T-helper 1 cell treated with Interleukin-12 subunit alpha and Interleukin-12 subunit beta and Interleukin-4 antibody, amounts not matched to agents 30 ng/mL and 1 ng/mL, for 36 hours (primary cell): Measurements from ENCODE around the gene THTPA. TPM values are rescaled to one million over a fixed set of nuclear protein-coding genes. Genes with fewer than 3 reads are reported as not detected.
"Not testable (repeated sequence)": the region's sequence is repeated elsewhere in the genome, so short reads cannot be mapped to it uniquely, and the experiment has no call there.

Experiments used
- intact Hi-C: fragments of 100-400 bp; cut with micrococcal nuclease; formaldehyde crosslinking; loops from one replicate; pipeline ENCODE4 v1.15.1; 2024
- total RNA-seq: library from RNA; stranded (reverse); gene quantifications from 2 replicates; pipeline ENCODE4 v1.2.3, GENCODE V29; 2022

Gene THTPA
- total RNA-seq, 1 donor from 2014 or later: 16.8 TPM

DNA sequence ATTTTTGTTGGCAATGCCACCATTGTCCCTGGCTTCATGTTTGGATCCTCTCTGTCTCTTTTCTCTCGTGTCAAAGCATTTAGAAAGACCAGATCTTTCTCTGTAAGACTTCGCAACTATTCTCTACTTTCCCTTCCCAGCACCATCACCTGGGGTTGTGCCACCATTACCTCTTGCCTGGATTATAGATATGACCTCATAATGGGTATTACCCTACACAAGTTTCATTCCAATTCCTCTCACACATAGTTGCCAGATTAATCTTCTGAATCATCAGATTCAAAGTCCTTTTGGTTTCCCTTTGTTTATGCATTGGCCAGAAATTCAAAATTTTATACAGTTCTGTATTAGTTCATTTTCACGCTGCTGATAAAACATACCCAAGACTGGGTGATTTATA lies 52.9 kb downstream of the THTPA start:
- intact Hi-C loops: no loop called here

DNA sequence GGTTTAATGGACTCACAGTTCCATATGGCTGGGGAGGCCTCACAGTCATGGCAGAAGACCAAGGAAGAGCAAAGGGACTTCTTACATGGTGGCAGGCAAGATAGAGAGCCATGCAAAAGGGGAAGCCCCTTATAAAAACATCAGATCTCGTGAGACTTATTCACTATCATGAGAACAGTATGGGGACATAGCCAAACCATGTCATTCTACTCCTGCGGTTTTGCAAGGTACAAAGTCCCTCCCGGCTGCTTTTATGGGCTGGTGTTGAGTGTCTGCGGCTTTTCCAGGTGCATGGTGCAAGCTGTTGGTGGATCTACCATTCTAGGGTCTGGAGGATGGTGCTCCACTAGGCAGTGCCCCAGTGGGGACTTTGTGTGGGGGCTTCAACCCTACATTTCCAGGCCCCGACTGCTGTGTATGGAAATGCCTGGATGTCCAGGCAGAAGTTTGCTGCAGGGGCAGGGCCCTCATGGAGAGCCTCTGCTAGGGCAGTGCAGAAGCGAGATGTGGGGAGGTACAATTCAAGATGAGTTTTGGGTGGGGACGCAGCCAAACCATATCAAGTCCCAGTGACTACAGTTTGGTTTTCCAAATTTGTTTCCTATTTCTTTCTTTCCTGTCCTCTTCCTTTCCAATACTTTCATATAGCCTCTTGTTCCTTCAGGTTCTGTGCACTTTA lies 53.5 kb downstream of the THTPA start:
- intact Hi-C loops: not testable (repeated sequence)

Other genes starting within 250 kb of the THTPA start
- 5.0 and 5.4 TPM in 2 replicates for gene BCL2L2, start 249.4 kb upstream of the THTPA start, total RNA-seq
- 193 TPM in 2 replicates for gene PABPN1, start 234.8 kb upstream of the THTPA start, total RNA-seq
- 3.6 and 3.8 TPM in 2 replicates for gene SLC22A17, start 203.4 kb upstream of the THTPA start, total RNA-seq
- gene EFS, start 191.1 kb upstream of the THTPA start, total RNA-seq: not detected in 2 replicates
- gene IL25, start 183.5 kb upstream of the THTPA start, total RNA-seq: not detected in 2 replicates
- not detected in 2 replicates for gene CMTM5, start 179.2 kb upstream of the THTPA start, total RNA-seq
- 0.56 and 1.2 TPM in 2 replicates for gene MYH6, start 148.0 kb upstream of the THTPA start, total RNA-seq
- 0.17 TPM in 2 replicates for gene MYH7, start 120.6 kb upstream of the THTPA start, total RNA-seq
- 51.7 and 57.8 TPM in 2 replicates for gene NGDN, start 86.6 kb upstream of the THTPA start, total RNA-seq
- gene ZFHX2, start 4.5 kb upstream of the THTPA start, total RNA-seq: 2.9 and 3.2 TPM in 2 replicates
- gene AP1G2, start 11.5 kb downstream of the THTPA start, total RNA-seq: 254 and 259 TPM in 2 replicates
- 0.07 TPM in 1 of 2 replicates, not detected in the other for gene JPH4, start 22.5 kb downstream of the THTPA start, total RNA-seq
- gene DHRS2, start 80.1 kb downstream of the THTPA start, total RNA-seq: 2.9 and 4.2 TPM in 2 replicates